Vagina (tissue), 2 donors: ENCODE measurements around the gene FBH1. TPM values are rescaled to one million over a fixed set of nuclear protein-coding genes. Genes with fewer than 3 reads are reported as not detected.
"Not testable (repeated sequence)": the region's sequence is repeated elsewhere in the genome, so short reads cannot be mapped to it uniquely, and the experiment has no call there.

ENCODE experiments used
- DNase-seq, 2 donors: peaks; one replicate each; pipeline ENCODE4 v3.0.0-alpha.2; 2017; ENCODE audit errors: extremely low spot score in 2 of 2
- H3K27ac ChIP-seq: fragments of 200-600 bp; sonication (generic); one replicate; pipeline ENCODE4 v1.5.1; 2019
- H3K27me3 ChIP-seq: fragments of 200-600 bp; sonication (generic); one replicate; pipeline ENCODE4 v1.5.1; 2019
- H3K36me3 ChIP-seq, 2 donors: fragments of 200-600 bp; sonication (generic); one replicate each; pipeline ENCODE4 v1.5.1; 2017 to 2019
- H3K4me1 ChIP-seq: fragments of 200-600 bp; sonication (generic); one replicate; pipeline ENCODE4 v1.5.1; 2019
- H3K4me3 ChIP-seq, 2 donors: fragments of 200-600 bp; sonication (generic); 1 replicate in 1 of 2; 2 replicates in 1 of 2; pipeline ENCODE4 v1.5.1; 2016 to 2019
- H3K9me3 ChIP-seq: fragments of 200-600 bp; sonication (generic); one replicate; pipeline ENCODE4 v1.5.1; 2019
- CTCF ChIP-seq, 3 experiments: fragments of 450-650 bp in 2 of 3; fragments of 200-600 bp in 1 of 3; sonication (generic) in 1 of 3; IDR thresholded peaks; one replicate each; pipeline ENCODE4 v1.5.1; 2017 to 2019; ENCODE audit warnings: antibody characterized with exemption in 3 of 3, mild to moderate bottlenecking in 2 of 3, moderate library complexity in 2 of 3
- POLR2A ChIP-seq, 2 donors: fragments of 450-650 bp; IDR thresholded peaks; one replicate each; pipeline ENCODE4 v1.6.1; 2017; ENCODE audit warnings: antibody characterized with exemption in 2 of 2, mild to moderate bottlenecking in 2 of 2, moderate library complexity in 2 of 2
- POLR2AphosphoS5 ChIP-seq, 2 donors: sonication (generic); formaldehyde crosslinking; IDR thresholded peaks; one replicate each; pipeline ENCODE4 v1.9.0; 2017; ENCODE audit warnings: antibody characterized with exemption in 2 of 2, mild to moderate bottlenecking in 2 of 2, low read depth in 1 of 2; ENCODE audit not compliant: insufficient read depth in 1 of 2
- intact Hi-C: fragments of 100-400 bp; cut with DNase I; formaldehyde crosslinking; loops from one replicate; pipeline ENCODE4 v1.15.1; 2023
- total RNA-seq: library from RNA; depleted of rRNA; stranded (reverse); fragments of >200 nt; gene quantifications from one replicate; pipeline ENCODE4 v1.2.3, GENCODE V29; 2016

The FBH1 gene
- total RNA-seq, 1 donor from 2014 or later: 108 TPM

- Histone ChIP-seq H3K27me3 (no peaks in the 10 kb centered on the region), H3K4me3 (no peak overlapping the region), H3K4me1 (peaks cover 29% of the 10 kb centered on the region), H3K27ac (peak overlapping the region; percentile 40), H3K36me3 (no peaks in the 10 kb centered on the region), H3K9me3 (no peaks in the 10 kb centered on the region)
- TF ChIP-seq POLR2AphosphoS5 (IDR thresholded peaks at IDR 0.05; ENCODE audit: insufficient read depth in 1 of 2, low read depth in 1 of 2): no peak
- no peak for TF ChIP-seq POLR2A (IDR thresholded peaks at IDR 0.05)
- no peak for TF ChIP-seq CTCF (IDR thresholded peaks at IDR 0.05)
- DNase-seq: no peak
- intact Hi-C loops: no loop called here
Measured at GRCh38 chr10:5844345-5845055, 45.5 kb upstream of the FBH1 start.

- H3K27me3 ChIP-seq, intact Hi-C loops, H3K36me3 ChIP-seq, H3K4me3 ChIP-seq, H3K9me3 ChIP-seq, DNase-seq: not testable (repeated sequence)
- H3K27ac ChIP-seq: peak overlapping the region; percentile 40
- H3K4me1 ChIP-seq: peaks cover 25% of the 10 kb centered on the region
Measured at GRCh38 chr10:5846667-5847066, 43.4 kb upstream of the FBH1 start.

GRCh38 chr10:5854131-5854475, 35.9 kb upstream of the FBH1 start:
- TF ChIP-seq POLR2A (IDR thresholded peaks at IDR 0.05) (no peak), CTCF (IDR thresholded peaks at IDR 0.05) (no peak), POLR2AphosphoS5 (IDR thresholded peaks at IDR 0.05; ENCODE audit: insufficient read depth in 1 of 2, low read depth in 1 of 2) (no peak)
- no peaks in the 10 kb centered on the region for H3K27me3 ChIP-seq
- H3K4me1 ChIP-seq: no peaks in the 10 kb centered on the region

GRCh38 chr10:5855979-5856700, 33.9 kb upstream of the FBH1 start:
- H3K4me1 ChIP-seq: no peaks in the 10 kb centered on the region
- no peaks in the 10 kb centered on the region for H3K36me3 ChIP-seq
- no peak overlapping the region for H3K27ac ChIP-seq
- no peak for DNase-seq
- intact Hi-C loops: no loop called here
- TF ChIP-seq CTCF (IDR thresholded peaks at IDR 0.05): no peak
- no peak for TF ChIP-seq POLR2A (IDR thresholded peaks at IDR 0.05)
- no peak for TF ChIP-seq POLR2AphosphoS5 (IDR thresholded peaks at IDR 0.05; ENCODE audit: insufficient read depth in 1 of 2, low read depth in 1 of 2)
- H3K27me3 ChIP-seq: no peaks in the 10 kb centered on the region
- H3K9me3 ChIP-seq: no peaks in the 10 kb centered on the region
- H3K4me3 ChIP-seq: no peak overlapping the region

More at GRCh38 chr10:5854131-5854475, 35.9 kb upstream of the FBH1 start:
- no peak overlapping the region for H3K4me3 ChIP-seq
- intact Hi-C loops: no loop called here
- no peaks in the 10 kb centered on the region for H3K9me3 ChIP-seq
- no peaks in the 10 kb centered on the region for H3K36me3 ChIP-seq
- no peak for DNase-seq
- H3K27ac ChIP-seq: no peak overlapping the region

- Histone ChIP-seq H3K27ac (no peak overlapping the region), H3K9me3 (no peaks in the 10 kb centered on the region), H3K36me3 (no peaks in the 10 kb centered on the region), H3K4me3 (no peak overlapping the region), H3K27me3 (no peaks in the 10 kb centered on the region), H3K4me1 (no peaks in the 10 kb centered on the region)
- TF ChIP-seq CTCF (IDR thresholded peaks at IDR 0.05) (no peak), POLR2AphosphoS5 (IDR thresholded peaks at IDR 0.05; ENCODE audit: insufficient read depth in 1 of 2, low read depth in 1 of 2) (no peak), POLR2A (IDR thresholded peaks at IDR 0.05) (no peak)
- no peak for DNase-seq
- intact Hi-C loops: no loop called here
Measured at GRCh38 chr10:5856701-5857004, 33.4 kb upstream of the FBH1 start.
